Measurements from ENCODE around the gene ASIC2.

The ASIC2 gene

DNA sequence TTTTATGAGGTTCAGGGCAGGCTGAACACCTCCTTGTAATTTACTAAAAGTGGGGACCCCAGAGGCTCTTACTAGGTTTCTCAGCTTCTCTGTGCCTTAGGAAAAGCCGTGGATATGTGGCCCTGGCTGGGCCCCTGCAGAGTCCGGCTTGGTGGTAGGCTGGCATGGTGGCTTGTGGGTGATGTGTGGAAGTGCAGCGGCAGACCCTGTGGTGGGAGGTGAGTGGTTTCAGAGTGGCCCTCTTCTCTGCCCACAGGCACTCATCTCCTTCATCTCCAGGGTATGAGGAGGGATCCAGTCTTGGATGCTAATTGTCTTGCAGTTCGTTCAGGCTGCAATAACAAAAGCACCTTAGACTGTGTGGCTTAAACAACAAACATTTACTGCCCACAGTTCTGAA is 58.9 kb downstream of the ASIC2 start:
- CTCF ChIA-PET: no interaction called here

DNA sequence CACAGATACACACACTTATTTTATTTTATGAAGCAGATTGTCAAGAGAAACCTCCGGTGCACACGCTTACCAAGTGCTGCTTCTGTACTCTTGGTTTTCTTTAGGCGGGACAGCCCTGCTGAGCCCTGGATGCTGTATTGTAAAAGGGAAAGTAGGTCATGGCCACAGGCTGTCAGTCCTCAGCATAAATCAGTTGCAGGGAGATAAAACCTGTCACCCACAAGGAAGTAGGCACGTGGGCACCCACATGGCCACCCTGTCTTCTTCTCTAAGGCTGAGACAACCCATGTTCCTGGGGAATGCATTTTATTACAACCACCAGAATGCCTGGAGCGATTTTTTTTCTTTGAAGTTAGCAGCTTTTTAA is 59.3 kb downstream of the ASIC2 start:
- H3K4me3 ChIP-seq (ENCODE audit: low read depth, low read length): no peak overlapping the region
- no peak for DNase-seq (ENCODE audit: low read depth, low spot score)
- POLR2A ChIA-PET: no interaction called here
- CTCF ChIA-PET: no interaction called here
- TF ChIP-seq, protein P1, sequence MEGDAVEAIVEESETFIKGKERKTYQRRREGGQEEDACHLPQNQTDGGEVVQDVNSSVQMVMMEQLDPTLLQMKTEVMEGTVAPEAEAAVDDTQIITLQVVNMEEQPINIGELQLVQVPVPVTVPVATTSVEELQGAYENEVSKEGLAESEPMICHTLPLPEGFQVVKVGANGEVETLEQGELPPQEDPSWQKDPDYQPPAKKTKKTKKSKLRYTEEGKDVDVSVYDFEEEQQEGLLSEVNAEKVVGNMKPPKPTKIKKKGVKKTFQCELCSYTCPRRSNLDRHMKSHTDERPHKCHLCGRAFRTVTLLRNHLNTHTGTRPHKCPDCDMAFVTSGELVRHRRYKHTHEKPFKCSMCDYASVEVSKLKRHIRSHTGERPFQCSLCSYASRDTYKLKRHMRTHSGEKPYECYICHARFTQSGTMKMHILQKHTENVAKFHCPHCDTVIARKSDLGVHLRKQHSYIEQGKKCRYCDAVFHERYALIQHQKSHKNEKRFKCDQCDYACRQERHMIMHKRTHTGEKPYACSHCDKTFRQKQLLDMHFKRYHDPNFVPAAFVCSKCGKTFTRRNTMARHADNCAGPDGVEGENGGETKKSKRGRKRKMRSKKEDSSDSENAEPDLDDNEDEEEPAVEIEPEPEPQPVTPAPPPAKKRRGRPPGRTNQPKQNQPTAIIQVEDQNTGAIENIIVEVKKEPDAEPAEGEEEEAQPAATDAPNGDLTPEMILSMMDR (IDR thresholded peaks at IDR 0.05; ENCODE audit: insufficient read depth, low read length, missing control alignments): no peak

More for the DNA sequence above, 58.9 kb downstream of the ASIC2 start:
- TF ChIP-seq, protein P1 (IDR thresholded peaks at IDR 0.05; ENCODE audit: insufficient read depth, low read length, missing control alignments): no peak
- POLR2A ChIA-PET: no interaction called here
- no peak for DNase-seq (ENCODE audit: low read depth, low spot score)
- no peak overlapping the region for H3K4me3 ChIP-seq (ENCODE audit: low read depth, low read length)

DNA sequence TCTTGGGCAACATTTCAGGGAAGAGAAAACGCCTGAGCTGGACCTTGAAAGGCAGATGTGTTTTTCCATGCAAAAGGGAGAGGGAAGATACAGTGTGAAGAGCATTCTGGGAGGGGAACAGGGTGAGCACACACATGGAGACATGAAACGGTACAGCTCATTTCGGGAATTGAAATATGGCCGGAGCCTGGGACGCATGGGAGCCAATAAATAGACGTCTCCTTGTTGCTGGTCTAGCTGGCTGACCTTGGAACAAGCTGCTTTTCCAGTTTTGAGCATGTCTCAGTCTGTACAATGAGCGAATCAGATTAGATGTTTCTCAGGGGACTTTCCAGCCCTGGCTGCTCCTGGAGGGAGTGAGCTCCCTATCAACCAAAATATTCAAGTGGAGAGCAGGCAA is 63.6 kb downstream of the ASIC2 start:
- H3K4me3 ChIP-seq (ENCODE audit: low read depth, low read length): no peak overlapping the region
- TF ChIP-seq, protein P1 (IDR thresholded peaks at IDR 0.05; ENCODE audit: insufficient read depth, low read length, missing control alignments): no peak
- no peak for DNase-seq (ENCODE audit: low read depth, low spot score)
- CTCF ChIA-PET: no interaction called here
- POLR2A ChIA-PET: no interaction called here

DNA sequence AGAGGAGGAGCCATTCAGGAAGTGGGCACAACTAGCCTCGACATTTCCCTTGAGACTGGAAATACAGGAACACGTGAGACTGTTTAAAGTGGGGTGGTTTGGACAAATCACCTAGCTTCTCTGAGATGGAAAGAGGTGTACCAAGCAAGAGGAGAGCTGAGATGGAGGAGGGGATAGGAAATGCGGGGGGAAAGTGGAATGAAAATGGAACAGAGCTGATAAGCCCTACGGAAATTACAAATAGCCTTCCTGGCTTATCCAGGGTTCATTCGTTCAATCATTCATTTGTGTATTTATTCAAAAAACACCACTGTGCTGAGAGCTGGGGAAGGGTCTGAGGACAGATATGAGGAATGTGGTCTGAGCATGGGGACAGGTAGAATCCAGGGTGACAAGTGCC is 64.1 kb downstream of the ASIC2 start:
- DNase-seq (ENCODE audit: low read depth, low spot score): no peak
- no peak overlapping the region for H3K4me3 ChIP-seq (ENCODE audit: low read depth, low read length)
- TF ChIP-seq, protein P1 (IDR thresholded peaks at IDR 0.05; ENCODE audit: insufficient read depth, low read length, missing control alignments): no peak
- ChIA-PET POLR2A (no interaction called here), CTCF (no interaction called here)

DNA sequence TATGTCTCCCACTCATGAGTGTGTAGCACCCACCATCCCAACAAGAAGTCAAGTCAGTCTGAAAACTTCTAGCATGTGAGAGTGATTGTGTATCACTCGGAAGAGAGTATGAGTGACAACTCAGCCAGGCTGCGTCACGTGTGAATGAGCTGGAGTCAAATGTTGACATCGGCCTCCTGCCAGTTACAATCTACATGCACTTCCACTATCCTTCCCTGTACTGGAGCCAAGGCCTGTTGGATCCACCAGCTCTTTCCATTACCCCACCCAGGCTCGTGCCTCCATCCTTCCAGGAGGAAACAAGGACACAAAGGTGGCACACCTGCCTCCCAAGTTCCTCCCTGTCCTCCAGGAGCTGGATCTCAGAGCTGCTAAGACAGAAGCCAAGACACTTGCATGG is 64.5 kb downstream of the ASIC2 start:
- ChIA-PET POLR2A (no interaction called here), CTCF (no interaction called here)
- H3K4me3 ChIP-seq (ENCODE audit: low read depth, low read length): no peak overlapping the region
- DNase-seq (ENCODE audit: low read depth, low spot score): no peak
- TF ChIP-seq, protein P1 (IDR thresholded peaks at IDR 0.05; ENCODE audit: insufficient read depth, low read length, missing control alignments): no peak

DNA sequence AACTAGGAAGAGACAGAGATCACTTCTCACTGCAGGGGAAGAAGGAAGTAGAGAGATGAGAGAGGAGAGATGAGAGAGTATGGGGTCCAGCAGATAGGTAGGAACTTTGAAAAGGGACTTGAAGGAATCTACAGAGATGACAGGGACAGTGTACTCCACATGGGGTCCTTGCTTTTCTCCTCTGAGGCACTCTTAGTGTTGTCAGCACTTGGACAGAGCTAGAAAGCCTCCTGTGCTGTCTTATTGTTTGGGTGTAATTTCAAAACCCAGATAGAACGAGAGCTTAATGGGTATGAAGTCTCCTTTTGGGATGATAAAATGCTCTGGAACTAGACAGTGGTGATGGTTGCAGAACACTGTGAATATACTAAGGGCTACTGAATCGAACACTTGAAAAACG is 65.2 kb downstream of the ASIC2 start:
- no peak overlapping the region for H3K4me3 ChIP-seq (ENCODE audit: low read depth, low read length)
- DNase-seq (ENCODE audit: low read depth, low spot score): no peak
- TF ChIP-seq, protein P1 (IDR thresholded peaks at IDR 0.05; ENCODE audit: insufficient read depth, low read length, missing control alignments): no peak
- CTCF ChIA-PET: no interaction called here
- POLR2A ChIA-PET: no interaction called here
